Ascending aorta (tissue), 2 donors: ENCODE measurements around the gene RNF103. TPM values are rescaled to one million over a fixed set of nuclear protein-coding genes. Genes with fewer than 3 reads are reported as not detected.

Source experiments
- DNase-seq, 2 donors: peaks; one replicate each; pipeline ENCODE4 v3.0.0-alpha.2; 2019; ENCODE audit warnings: low spot score in 2 of 2
- H3K27ac ChIP-seq, 2 donors: fragments of 200-600 bp; sonication (generic); one replicate each; pipeline ENCODE4 v1.5.1; 2016 to 2017; ENCODE audit warnings: mild to moderate bottlenecking in 1 of 2
- H3K27me3 ChIP-seq: fragments of 200-600 bp; sonication (generic); one replicate; pipeline ENCODE4 v1.5.1; 2017
- H3K36me3 ChIP-seq, 2 donors: fragments of 200-600 bp; sonication (generic); one replicate each; pipeline ENCODE4 v1.5.1; 2016
- H3K4me1 ChIP-seq, 2 donors: fragments of 200-600 bp; sonication (generic); one replicate each; pipeline ENCODE4 v1.5.1; 2016 to 2017; ENCODE audit warnings: mild to moderate bottlenecking in 1 of 2
- H3K4me3 ChIP-seq, 2 donors: fragments of 200-600 bp; sonication (generic); one replicate each; pipeline ENCODE4 v1.5.1; 2016 to 2017; ENCODE audit warnings: mild to moderate bottlenecking in 1 of 2
- H3K9me3 ChIP-seq, 2 donors: fragments of 200-600 bp; sonication (generic); one replicate each; pipeline ENCODE4 v1.5.1; 2016
- intact Hi-C: fragments of 100-400 bp; cut with DNase I; formaldehyde crosslinking; loops from one replicate; pipeline ENCODE4 v1.15.1; 2023
- total RNA-seq: library from RNA; depleted of rRNA; stranded (reverse); fragments of >200 nt; gene quantifications from one replicate; pipeline ENCODE4 v1.1.0, GENCODE V29; 2016
- TF ChIP-seq, protein P1 (sequence below), 3 experiments: fragments of 200-600 bp in 2 of 3; fragments of 450-650 bp in 1 of 3; sonication (generic) in 2 of 3; IDR thresholded peaks; one replicate each; pipeline ENCODE4 v1.5.1; 2016 to 2019; ENCODE audit warnings: antibody characterized with exemption in 3 of 3, mild to moderate bottlenecking in 1 of 3, moderate library complexity in 1 of 3

The RNF103 gene
- total RNA-seq, 1 donor from 2014 or later, result 20.5 TPM

DNA sequence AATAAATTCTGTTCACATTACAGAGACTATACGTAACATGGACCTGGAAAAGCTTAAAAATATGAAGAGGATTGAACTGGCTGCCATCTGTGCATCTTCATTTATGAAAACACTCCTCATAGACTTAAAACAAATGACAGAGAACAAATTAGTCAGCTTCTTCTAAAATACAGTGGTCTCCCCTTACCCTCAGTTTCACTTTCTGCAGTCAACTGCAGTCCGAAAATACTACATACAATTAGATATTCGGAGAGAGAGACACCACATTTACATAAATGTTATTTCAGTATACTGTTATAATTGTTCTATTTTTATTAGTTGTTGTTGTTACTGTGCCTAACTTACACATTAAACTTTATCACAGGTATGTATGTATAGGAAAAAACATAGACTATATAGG is 6.5 kb downstream of the RNF103 start:
- Histone ChIP-seq H3K36me3 (peaks cover 27 to 39% of the 10 kb centered on the region in 2 donors), H3K27ac (no peak overlapping the region), H3K4me1 (peaks cover 0 to 10% of the 10 kb centered on the region in 2 donors), H3K27me3 (no peaks in the 10 kb centered on the region), H3K4me3 (no peak overlapping the region), H3K9me3 (no peaks in the 10 kb centered on the region)
- intact Hi-C loops, result no loop called here
- no peak for DNase-seq
- TF ChIP-seq, protein P1, sequence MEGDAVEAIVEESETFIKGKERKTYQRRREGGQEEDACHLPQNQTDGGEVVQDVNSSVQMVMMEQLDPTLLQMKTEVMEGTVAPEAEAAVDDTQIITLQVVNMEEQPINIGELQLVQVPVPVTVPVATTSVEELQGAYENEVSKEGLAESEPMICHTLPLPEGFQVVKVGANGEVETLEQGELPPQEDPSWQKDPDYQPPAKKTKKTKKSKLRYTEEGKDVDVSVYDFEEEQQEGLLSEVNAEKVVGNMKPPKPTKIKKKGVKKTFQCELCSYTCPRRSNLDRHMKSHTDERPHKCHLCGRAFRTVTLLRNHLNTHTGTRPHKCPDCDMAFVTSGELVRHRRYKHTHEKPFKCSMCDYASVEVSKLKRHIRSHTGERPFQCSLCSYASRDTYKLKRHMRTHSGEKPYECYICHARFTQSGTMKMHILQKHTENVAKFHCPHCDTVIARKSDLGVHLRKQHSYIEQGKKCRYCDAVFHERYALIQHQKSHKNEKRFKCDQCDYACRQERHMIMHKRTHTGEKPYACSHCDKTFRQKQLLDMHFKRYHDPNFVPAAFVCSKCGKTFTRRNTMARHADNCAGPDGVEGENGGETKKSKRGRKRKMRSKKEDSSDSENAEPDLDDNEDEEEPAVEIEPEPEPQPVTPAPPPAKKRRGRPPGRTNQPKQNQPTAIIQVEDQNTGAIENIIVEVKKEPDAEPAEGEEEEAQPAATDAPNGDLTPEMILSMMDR (IDR thresholded peaks at IDR 0.05), result no peak

DNA sequence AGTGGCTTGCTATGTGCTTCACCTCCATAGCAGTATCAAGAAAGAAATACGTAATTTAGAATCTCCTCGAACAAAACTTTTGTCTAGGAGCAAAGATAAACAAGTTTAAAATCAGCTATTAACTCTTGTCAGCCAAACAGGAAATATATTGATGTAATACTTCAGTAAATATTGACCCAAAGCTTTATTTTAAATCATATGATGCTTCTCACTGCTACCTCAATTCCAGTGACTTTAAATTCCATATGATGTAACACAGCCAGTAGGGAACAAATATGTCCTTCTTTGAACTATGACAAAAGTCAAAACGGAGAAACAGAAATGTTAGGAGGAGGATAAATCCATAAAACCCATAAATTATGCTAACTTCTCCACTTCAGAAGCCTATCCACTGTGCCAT is 7.2 kb downstream of the RNF103 start:
- Histone ChIP-seq H3K4me3 (no peak overlapping the region), H3K27ac (no peak overlapping the region), H3K4me1 (peaks cover 0 to 10% of the 10 kb centered on the region in 2 donors), H3K9me3 (no peaks in the 10 kb centered on the region), H3K27me3 (no peaks in the 10 kb centered on the region), H3K36me3 (peaks cover 27 to 44% of the 10 kb centered on the region in 2 donors)
- intact Hi-C loops, result no loop called here
- no peak for DNase-seq
- TF ChIP-seq, protein P1 (IDR thresholded peaks at IDR 0.05), result no peak

DNA sequence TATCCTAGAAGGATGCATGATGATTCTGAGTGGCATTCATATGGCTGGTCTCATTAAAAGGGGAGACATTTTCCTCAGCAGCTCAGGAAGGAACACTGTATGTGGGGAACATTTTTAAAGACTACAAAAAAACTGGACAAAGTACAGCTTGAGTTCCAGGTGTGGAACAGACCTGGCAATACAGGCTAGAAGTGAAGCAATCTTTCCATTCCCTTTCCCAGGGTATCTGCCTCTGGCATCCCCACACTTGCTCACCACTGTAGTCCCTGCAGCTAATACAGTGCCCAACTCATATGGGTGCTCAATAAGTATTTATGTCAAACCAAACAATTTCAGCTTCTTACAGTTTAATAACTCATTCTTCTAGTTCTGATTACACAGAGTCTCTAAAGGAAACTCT is 8.1 kb downstream of the RNF103 start:
- Histone ChIP-seq H3K4me3 (no peak overlapping the region), H3K4me1 (peaks cover 0 to 6% of the 10 kb centered on the region in 2 donors), H3K27ac (no peak overlapping the region), H3K27me3 (no peaks in the 10 kb centered on the region), H3K36me3 (peaks cover 27 to 51% of the 10 kb centered on the region in 2 donors), H3K9me3 (no peaks in the 10 kb centered on the region)
- intact Hi-C loops, result no loop called here
- DNase-seq, result no peak
- TF ChIP-seq, protein P1 (IDR thresholded peaks at IDR 0.05), result no peak

DNA sequence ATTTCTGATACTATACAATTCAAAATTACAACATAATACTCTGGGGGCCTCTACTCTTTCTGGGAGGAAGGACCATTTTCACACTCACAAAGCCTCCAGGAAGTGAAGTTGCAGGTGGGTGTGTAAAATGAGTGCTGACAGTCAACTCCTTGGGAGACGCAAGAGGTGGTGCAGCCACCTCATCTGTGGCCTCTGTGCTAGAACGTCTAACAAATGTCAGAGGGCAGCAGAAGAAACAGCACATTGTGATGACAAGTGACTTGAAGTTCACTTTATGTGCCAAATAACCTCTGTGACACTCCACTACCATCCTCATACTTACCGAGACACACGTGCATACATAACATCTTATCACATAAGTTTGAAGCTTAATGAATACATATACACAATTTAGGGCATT is 10.2 kb downstream of the RNF103 start:
- Histone ChIP-seq H3K9me3 (no peaks in the 10 kb centered on the region), H3K36me3 (peaks cover 35 to 58% of the 10 kb centered on the region in 2 donors), H3K27me3 (no peaks in the 10 kb centered on the region), H3K27ac (no peak overlapping the region), H3K4me1 (no peaks in the 10 kb centered on the region), H3K4me3 (no peak overlapping the region)
- intact Hi-C loops, result no loop called here
- DNase-seq, result no peak
- TF ChIP-seq, protein P1 (IDR thresholded peaks at IDR 0.05), result no peak

DNA sequence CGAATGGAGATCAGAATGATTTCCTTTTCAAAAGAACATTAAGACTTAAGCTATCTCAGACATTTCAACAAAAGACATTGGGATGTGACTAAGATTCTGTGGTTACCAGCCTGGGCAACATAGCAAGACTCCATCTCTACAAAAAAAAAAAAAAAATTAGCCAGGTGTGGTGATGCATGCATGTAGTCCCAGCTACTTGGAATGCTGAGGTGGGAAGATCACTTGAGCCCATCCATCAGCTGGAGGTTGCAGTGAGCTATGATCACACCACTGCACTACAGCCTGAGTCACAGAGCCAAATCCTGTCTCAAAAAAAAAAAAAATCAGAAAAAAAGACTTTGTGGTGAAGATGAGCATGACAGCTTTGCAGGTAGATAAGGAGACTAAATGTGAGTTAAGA is 12.8 kb downstream of the RNF103 start:
- TF ChIP-seq, protein P1 (IDR thresholded peaks at IDR 0.05), result no peak
- no peaks in the 10 kb centered on the region for H3K27me3 ChIP-seq
- H3K4me3 ChIP-seq, result no peak overlapping the region
- peaks cover 35 to 53% of the 10 kb centered on the region in 2 donors for H3K36me3 ChIP-seq
- no peak overlapping the region for H3K27ac ChIP-seq
- H3K9me3 ChIP-seq, result no peaks in the 10 kb centered on the region
- intact Hi-C loops, result no loop called here
- DNase-seq, result no peak
- H3K4me1 ChIP-seq, result no peaks in the 10 kb centered on the region

DNA sequence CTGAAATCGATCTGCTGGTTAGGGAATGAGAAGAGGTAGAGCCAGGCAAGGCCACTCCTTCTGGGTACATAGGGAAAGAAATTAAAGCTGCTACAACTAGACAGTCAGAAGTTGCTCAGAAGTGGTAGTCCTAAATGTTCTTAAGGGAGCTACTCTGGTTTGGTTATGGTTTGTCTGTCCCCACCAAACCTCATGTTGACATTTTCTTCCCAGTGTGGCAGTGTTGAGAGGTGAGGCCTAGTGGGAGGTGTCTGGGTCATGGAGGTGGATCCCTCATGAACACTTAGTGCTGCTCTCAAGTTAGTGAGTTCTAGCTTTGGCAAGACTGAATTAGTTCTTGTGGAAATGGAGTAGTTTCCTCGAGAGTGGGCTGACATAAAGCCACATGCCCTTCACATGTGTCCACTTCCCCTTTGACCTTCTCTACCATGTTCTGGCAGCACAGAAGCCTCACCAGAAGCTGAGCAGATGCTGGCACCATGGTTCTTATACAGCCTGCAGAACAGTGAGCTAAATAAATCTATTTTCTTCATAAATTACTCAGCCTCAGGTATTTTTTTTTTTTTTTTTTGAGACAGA is 14.7 kb downstream of the RNF103 start:
- intact Hi-C loops, result no loop called here

More for the DNA sequence above, 14.7 kb downstream of the RNF103 start:
- Histone ChIP-seq H3K36me3 (peaks cover 40 to 61% of the 10 kb centered on the region in 2 donors), H3K4me3 (no peak overlapping the region), H3K9me3 (no peaks in the 10 kb centered on the region), H3K27ac (no peak overlapping the region), H3K27me3 (no peaks in the 10 kb centered on the region), H3K4me1 (no peaks in the 10 kb centered on the region)
- TF ChIP-seq, protein P1 (IDR thresholded peaks at IDR 0.05), result no peak
- DNase-seq, result no peak
